Measurements from ENCODE around the gene MEIKIN.

MEIKIN gene

DNA sequence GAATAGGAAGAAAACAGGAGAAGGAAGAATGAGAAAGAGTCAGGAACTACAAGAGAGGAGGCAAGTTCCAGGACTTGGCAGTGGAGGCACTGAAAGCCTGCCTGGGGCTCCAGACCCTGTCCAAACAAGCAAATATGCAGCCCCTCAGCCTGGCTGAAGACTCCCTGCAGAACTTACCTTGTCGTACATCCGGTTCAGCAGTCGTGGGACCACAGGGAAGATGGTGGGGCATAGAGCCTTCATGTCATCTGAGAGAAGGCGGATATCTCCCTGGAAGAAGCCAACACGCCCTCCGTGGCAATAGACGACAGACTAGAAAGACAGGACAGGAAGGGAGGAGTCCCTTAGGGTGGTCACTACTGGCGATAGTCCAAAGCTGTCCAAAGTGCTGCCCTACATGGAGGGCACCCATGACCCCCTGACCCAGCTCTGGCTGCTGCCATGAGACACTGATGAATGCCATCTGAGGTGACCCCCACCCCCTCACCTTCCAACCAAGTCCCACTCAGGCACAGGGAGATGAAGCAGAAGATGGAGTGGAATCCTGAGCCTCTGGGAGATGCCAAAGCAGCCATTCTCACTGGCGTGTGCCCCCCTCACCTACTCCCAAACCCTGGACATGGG is 27.7 kb upstream of the MEIKIN start:
- DNase-seq (ENCODE audit: low read depth in 2 of 2), result no peak

DNA sequence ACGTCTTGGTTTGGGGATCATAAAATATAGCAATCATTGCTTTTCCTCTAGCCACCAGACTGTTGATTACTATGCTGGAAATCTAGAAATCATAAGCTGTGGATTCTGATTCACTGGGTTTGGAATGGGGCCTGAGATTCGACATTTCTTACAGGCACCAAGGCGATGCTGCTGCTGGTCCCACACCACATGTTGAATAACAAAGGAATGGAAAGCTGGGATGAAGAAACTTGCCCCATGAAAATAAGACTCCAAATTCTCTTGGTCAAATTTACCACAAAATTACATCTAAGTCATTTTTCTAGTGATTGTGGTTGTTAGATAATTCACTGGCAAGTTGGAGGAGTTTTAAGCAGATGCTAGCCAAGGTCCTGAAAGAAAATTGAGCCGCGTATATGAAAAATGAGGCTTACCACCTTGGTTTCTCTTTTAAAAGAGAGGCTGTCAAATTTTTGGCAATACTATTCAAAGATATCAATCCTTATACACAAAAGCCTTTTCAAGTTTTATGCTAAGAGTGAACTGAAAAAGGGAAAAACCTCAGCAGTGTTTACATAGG is 23.0 kb upstream of the MEIKIN start:
- DNase-seq (ENCODE audit: low read depth in 2 of 2), result no peak

DNA sequence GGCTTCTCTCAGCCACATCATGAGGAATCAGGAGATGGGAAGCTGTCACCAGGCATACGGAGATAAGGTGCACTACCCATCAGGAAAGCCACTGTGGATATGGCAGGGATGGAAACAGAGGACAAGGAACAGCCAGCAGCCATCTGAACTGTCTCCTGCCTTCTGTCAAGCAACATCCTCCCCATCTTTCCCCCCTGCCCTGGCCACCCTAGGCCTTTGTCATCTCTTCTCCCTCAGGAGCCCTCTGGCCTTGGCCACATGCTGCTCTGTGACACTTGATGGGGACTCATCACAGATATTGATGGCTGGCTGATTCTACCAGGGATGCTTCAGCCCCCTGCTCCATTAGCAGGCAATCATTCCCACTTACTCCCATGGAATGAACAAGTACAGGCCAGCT is 21.1 kb upstream of the MEIKIN start:
- no peak for DNase-seq (ENCODE audit: low read depth in 2 of 2)

DNA sequence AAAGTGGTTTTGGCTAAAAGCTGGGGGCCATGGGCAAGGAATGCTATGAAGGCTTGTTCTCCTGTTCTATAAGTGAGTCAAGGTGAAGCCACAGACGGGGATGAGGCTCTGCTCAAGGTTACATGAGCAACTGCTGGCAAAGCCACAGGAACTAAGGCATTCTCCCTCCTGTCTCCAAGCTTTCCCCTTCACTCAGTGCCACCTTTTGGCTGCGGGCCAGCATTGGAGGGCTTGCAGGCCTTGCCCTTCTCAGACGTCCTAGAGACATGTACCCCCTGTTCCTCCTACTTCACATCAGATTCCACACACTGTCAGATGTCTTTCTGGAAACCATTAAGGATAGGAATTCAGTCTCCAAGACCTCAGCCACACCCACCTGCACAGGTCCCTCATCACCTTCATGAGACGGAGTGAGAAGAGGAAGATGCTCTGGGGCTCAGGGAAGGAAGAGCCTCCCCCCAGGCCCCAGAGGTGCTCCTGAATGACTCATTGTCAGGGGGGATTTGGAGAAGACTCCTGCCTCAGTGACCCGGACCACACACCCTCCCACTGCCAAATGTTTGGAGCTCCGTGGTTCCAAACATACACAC is 20.5 kb upstream of the MEIKIN start:
- DNase-seq (ENCODE audit: low read depth in 2 of 2), result no peak

DNA sequence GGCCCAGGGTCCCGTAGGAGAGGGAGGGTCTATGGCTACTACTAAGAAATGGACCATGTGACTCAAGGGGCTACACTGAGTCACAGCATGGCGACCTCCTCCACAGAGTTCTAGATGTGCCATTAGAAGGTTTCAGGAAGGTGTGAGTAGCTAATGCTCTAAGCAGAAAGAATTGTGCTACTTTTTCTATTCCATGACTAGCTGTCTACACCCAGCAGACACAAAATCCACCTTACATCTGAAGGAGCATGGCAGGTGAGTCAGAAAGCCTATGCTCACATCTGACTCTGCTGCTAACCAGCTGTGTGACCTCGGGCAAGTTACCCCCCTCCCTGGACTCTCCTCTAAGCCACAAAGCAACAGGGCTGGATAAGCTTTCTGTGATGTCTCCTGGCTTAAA is 14.4 kb upstream of the MEIKIN start:
- no peak for DNase-seq (ENCODE audit: low read depth in 2 of 2)

DNA sequence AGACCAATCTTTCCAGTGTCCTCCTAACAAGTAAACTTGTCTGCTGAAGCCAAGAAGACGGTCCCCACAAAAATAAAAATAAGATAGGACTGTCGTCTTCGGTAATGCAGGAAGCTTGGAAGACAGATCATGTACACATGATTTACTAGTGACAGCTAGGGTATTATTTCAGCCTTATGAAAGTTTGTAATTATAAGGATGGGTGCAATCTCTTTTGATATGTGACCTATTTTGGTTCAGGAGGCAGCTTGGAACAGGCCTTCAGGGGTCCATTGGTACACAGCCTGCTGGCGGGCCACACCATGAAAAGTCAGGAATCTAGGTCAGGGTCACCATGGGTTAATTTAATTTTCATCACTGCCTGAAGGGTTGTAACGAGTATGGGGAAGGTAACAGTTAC is 13.7 kb upstream of the MEIKIN start:
- no peak for DNase-seq (ENCODE audit: low read depth in 2 of 2)

DNA sequence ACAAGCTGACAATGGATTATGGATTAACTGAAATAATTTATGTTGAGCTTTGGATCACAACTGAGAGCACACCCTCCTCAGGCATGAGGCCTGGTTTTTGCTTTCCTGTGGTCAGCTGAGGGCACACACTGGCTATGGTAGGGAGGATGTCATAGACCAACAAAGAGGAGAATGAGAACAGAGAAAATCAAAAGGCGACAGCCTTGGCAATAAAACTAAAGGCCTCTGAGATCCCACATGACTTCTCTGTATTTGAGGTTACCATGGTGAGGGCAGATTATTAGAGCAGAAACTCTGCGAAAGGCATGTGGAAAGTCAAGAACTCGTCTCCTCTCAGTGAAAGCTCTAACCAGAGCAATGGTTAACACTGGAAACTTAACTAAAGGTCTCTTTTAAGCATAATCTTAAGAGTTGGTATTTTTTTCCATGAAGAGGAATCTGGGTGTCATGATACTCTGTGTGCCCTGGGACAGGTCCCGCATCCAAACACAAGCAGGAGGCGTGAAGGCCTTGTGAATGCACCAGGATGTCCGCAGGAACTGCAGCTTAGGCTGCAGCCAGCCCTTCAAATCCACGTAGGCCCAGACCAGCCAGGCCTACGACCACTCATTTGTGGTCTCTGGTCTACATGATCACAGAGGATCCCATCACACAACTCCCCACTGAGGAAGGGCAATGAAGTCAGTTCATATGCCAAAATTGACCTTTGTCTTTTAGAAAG is 12.4 kb upstream of the MEIKIN start:
- DNase-seq (ENCODE audit: low read depth in 2 of 2), result no peak

DNA sequence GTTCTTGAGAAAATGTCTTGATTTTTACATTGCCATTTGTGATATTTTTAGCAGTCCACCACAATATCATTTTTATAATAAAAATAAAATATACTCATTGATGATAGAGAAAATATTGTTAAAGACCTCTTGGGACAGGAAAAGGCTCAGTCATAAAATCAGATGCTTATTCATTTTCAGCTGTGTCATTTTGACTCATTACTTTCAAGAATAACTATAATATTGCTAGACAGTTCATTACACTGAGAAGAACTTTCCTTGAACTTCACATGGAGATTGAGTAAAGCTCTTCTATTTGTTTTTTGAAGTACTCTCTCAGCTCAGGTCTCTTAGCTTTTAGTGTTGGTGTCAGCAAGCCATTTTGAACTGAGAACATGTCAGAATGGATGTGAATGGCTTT is 8.5 kb upstream of the MEIKIN start:
- no peak for DNase-seq (ENCODE audit: low read depth in 2 of 2)

DNA sequence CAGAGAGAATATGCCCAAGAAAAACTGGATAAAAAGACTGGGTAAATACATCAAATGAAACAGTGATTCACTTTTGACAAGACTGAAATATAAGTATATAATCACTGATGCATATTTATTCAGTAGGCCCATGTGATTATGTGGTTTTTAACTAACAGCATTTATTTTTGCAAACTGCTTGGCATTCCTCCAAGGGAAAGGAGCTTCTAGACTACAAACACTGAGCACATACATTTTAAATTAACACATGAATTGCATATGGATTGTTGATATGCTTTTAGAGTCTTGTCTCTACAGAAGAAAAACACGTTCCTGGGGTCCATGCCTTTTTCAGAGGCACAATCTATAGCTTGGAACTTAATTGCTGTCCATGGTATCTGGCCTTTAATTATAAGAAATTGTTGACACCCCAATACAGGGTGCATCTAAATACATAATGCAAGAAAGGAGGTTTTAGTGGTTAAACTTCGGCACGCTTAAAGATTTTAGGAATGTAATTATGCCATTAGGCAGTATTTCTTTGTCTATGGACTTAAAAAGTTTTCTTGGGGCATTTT is 6.9 kb upstream of the MEIKIN start:
- DNase-seq (ENCODE audit: low read depth in 2 of 2), result no peak

DNA sequence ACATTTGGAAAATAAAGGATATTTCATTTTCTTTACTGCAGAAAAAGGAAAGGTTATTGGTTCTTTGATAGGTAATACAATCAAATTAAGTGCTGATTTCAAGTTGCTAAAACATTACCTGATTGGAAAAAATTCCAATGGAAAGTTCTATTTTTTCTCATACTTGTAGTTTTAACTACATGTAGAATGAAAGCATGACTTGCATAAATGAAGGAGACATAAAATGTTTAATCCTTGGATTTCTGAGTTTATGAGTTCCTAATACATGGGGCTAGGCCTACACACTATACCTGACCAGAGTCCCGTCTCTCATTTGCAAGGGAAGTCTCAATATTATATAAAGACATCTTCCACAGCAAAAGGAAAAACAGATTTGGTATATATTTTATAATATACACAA is 5.2 kb upstream of the MEIKIN start:
- DNase-seq (ENCODE audit: low read depth in 2 of 2), result no peak

DNA sequence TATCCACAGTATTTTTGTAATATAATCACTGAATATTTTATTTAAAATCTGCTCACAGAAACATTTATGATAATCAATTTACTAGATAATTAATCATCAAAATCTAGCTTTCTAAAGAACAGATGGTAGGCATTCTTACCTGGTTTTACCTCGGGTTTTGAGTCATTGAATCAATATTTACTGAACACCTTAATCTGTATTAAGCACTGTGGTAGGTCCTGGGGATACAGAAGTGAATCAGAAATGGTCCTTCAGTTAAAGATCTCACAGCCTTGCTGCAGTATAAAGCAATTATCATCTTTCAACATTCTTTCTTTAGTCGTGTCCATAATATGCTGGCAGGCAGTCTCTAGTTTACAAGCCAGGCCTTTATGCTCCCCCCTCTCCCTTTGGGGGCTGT is 2.0 kb upstream of the MEIKIN start:
- DNase-seq (ENCODE audit: low read depth in 2 of 2), result no peak

DNA sequence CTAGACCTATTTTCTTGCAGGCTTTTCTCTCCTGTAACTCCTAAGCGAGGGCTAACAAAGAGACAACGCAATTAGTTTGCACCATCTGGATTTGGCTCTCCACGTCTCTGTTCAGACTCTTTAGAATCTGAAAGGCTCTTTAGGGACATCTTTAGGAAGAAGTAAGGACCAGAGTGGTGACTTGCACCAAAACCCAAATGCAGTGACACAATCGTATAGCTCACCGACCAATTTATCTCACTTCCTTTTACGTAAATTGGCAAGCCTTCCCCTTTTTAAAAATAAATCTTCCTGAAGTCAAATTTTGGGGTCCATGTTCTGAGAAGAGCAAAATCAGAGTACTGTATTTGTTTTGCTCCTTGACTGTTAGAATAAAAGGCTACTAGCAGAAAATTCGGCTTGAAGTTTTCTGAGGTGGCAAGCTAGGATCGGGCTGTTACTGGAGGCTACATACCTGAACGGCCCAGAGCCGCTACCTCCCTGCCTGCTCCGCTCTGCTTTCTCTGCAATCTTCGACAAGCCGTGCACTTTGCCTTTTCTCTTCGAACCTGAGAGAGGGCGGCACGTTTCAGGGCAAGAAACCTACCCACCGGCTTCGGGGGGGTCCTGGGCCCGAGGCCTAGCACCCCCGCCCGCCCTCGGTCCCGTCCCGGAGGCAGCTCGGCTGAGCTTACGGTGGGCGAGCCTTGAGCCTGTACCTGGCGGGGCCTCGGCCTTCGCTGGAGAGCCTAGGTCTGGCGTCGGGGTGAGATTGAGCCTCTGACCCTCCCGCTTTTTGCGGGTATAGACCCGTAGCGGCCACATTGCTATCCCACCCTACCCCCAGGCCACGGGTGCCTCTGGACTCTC is 537 bp downstream of the MEIKIN start:
- DNase-seq (ENCODE audit: low read depth in 2 of 2), result no peak

DNA sequence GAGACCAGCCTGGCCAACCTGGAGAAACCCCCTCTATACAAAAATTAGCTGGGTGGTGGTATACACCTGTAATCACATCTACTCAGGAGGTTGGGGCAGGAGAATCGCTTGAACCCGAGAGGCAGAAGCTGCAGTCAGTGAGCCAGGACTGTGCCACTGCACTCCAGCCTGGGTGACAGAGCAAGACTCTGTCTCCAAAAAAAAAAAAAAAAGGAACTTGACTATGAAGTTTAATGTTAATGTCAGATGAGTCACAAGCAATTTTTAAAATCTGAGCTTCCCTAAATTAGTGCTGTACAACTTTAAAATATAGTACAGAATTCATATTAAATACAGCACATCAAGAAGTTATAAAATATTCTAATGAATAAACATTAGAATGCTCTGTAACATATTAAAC is 1.5 kb downstream of the MEIKIN start:
- no peak for DNase-seq (ENCODE audit: low read depth in 2 of 2)

DNA sequence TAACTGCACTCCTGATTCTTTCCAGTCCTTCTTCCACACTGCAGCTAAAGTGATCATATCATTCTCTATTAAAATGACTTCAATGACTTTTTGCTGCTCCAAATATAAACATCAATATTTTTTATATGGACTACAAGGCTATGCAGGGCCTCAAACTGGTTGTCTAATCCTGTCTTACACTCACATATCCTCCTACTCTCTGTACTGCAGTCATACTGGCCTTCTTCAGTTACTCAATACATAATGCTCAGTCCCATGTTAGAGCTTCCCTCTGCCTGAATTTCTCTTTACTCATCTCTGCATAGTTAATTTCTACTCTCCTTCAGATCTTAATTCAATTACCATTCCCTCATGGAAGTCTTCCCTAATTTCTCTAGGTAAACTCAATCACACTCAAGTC is 3.4 kb downstream of the MEIKIN start:
- no peak for DNase-seq (ENCODE audit: low read depth in 2 of 2)

DNA sequence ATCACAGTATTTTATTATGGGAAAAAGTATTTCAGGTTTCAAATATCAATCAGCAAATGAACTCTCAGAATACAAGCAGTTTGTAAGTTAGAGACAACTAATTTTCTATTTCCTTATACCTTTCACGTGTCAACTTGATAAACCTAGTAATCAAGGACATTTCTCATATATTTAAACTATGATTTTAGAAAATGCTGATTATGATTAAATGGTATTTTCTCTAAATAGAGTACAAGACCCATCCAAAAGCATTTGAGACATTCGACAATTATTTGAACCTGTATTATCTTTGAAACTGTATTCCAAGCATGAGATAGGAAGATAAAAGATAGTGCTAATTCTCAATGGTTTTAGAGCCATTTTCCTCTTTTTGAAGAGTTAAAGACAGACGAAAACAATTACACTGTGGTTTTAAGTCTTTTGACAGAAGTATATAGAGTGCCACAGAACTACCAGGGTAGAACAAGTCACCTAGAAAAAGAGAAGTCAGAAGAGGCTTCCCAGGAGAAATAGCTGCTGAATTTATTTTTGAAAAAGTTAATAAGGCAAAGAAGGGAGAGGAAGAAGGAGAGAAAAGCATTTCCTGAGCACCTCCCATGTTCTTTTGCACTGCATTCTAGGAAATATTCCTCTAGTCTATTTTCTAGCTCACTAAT is 5.6 kb downstream of the MEIKIN start:
- DNase-seq (ENCODE audit: low read depth in 2 of 2), result no peak

DNA sequence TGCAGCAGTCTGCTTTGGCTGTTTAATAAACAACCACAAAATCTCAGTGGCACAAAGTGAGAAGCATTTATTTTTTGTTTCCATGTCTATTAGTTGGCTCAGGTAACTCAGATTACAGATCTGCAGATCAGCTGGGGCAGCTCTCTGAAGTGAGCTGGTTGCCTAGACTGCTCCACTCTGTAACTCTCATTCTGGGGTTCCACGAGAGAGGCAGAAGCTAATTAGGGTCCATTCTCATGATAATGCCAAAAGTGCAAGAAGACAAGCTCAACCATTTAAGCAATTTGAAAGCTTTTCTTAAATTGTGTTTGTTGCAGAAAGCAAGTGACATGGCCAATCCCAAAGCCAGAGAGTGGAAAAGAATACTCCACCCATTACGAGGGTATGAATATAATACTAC is 13.2 kb downstream of the MEIKIN start:
- no peak for DNase-seq (ENCODE audit: low read depth in 2 of 2)

DNA sequence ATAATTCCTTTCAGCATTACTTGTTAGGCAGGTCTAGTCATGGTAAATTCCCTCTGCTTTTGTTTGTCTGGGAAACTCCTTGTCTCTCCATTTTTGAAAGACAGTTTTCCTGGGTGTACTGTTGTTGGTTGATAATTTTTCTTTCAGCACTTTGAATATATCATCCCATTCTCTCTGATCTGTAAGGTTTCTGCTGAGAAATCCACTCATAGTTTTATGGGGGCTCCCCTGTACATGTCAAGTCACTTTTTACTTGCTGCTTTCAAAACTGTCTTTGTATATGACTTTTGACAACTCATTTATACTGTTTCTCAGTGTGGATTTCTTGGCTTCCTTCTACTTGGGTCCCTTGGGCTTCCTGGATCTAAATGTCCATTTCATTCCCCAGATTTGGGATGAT is 16.5 kb downstream of the MEIKIN start:
- no peak for DNase-seq (ENCODE audit: low read depth in 2 of 2)

DNA sequence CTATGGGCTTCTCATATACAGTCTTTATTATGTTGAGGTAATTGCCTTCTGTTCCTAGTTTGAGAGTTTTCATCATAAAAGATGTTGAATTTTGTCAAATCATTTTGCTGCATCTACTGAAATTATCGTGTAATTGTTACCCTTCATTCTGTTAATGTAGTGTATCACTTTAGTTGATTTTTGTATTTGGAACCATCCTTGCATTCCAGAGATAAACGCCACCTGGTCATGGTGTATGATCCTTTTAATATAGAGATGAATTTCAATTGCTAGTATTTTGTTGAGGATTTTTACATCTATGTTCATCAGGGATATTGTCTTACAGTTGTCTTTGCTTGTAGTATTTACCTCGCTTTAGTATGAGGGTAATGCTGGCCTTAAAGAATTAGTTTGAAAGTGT is 19.3 kb downstream of the MEIKIN start:
- no peak for DNase-seq (ENCODE audit: low read depth in 2 of 2)

DNA sequence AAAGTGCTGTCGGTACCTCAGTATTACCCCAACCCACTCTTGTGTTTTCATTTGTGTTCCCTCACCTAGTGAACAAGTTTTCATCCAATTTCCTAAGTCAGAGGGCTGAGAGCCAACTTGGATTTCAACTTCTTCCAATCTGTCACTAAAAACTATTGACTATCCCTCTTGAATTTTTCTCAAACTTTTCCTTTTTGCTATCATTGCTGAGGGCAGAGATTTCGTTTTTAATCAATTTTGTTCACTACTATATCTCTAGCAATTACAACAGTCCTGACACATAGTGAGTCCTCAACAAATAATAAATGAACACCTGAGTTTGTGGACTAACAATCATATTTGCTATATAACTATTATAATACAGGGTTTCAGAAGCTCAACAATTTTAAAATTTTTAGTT is 29.0 kb downstream of the MEIKIN start:
- no peak for DNase-seq (ENCODE audit: low read depth in 2 of 2)

DNA sequence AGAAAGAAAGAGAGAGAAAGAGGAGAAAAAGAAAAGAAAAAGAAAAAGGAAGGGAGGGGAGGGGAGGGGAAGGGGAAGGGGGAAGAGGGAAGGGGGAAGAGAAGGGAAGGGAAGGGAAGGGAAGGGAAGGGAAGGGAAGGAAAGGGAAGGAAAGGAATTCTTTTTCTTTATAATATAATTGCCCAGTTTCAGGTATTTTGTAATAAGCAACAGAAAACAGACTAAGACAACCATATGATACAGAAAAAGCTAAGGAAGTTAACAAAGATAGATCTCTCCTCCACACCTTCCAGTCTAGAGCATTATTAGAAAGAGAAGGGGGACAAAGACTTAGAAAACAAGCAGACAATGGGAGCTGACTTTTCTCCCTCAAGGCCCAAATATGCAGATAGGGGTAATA is 31.0 kb downstream of the MEIKIN start:
- DNase-seq (ENCODE audit: low read depth in 2 of 2), result no peak

DNA sequence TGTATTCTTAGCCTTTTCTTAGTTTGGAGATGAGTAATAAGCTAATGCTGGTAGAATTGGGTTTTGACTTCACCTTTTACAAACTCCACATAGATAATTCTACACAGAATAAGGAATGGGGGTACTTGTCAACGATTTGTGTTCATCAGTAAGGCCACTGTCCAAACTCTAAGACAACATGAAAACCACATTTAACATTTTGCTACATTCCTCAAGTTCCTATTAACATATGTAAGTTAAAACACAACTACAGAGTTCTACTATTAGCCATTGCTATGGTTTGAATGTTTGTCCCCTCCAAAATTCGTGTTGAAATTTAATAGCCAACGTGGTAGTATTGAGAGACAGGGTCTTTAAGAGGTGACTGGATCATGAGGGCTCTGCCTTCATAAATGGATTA is 31.9 kb downstream of the MEIKIN start:
- no peak for DNase-seq (ENCODE audit: low read depth in 2 of 2)

Data from stimulated activated CD8-positive, alpha-beta memory T cell treated with anti-CD3 and anti-CD28 coated beads, Interleukin-2, amount 100 ng/mL, for 48 hours (primary cell).